Activated effector memory CD4-positive, alpha-beta T cell treated with Interleukin-2 at 50 U/mL for 16 hours (primary cell): ENCODE measurements around the gene PTGR3.

Experiments used
- DNase-seq: peaks from one replicate; pipeline ENCODE4 v3.0.0-alpha.2; 2020

Gene PTGR3

DNA sequence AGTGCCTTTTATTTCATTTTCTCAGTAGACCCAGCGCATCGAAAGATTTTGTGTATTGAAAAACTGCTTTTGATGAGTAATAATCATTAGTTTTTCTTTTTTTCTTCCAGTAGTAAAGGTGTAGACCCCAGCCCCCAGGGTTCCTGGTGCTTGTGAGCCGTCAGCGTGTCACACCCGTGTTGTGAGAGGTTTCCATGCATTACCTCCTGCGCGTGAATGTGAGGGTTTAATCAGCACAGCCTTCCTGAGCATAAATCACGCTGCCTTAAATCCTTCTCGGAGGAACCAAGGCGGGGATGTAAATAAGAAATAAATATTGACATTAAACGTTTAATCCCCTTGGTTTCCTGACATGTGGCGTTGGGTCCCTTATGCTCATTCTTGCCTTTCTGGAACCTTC, 26.0 kb upstream of the PTGR3 start:
- DNase-seq = no peak

DNA sequence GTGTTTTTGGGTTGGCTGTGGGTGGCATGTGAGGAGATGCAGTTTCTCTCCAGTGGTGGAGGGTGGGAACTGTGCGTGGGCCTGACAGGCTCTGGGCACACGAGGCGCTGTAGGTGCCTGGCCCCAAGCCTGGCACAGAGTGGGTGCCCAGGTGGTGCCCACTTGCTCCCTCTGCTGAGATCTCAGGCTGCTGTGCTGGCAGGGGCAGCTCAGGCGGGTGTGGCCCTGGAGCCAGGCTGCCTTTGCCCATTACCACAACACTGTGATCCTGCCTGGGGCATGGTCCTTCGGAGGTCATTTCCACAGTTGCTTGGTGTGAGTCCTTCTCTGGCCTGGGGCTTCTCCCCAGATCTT, 22.1 kb upstream of the PTGR3 start:
- DNase-seq = no peak

DNA sequence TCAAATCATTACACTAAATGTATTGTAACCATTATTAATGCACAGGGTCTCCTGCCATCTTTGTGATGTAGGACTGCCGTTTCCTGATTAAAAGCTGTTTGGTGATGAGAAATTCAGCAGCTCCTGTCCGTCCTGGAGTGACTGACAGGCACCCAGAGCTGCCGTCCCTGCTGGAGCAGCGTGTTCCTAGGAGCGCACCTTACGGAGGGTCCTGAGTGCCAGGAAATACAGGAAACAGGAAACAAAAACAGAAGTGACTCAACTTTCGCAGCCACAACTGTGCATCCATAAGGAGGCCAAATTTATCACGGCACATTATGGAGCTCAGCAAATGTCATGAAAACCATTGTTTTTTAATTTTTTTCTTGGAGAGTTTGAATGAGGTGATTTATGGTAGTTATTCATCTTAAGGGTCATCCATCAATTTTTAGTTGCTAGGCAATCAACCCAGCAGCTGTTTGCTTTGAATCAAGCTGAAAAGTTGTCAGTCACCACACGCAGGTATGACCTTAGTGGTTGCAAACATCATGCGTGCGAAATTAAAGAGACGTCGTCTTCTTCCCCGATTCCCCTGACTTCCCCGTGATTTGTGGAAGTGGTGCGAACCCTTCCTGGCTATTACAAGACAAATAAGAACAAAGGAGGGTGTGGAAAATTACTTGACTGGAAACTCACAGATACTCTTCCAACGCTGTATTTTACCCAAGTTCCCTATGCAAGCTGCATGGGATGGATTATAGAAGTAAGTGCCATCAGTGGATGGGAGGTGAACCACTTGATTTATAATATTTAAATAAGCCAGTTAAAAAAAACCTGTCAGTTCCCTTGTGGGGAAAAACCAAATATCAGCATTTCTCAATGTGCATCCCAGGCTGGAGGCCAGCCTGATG, 21.5 kb upstream of the PTGR3 start:
- DNase-seq = no peak

DNA sequence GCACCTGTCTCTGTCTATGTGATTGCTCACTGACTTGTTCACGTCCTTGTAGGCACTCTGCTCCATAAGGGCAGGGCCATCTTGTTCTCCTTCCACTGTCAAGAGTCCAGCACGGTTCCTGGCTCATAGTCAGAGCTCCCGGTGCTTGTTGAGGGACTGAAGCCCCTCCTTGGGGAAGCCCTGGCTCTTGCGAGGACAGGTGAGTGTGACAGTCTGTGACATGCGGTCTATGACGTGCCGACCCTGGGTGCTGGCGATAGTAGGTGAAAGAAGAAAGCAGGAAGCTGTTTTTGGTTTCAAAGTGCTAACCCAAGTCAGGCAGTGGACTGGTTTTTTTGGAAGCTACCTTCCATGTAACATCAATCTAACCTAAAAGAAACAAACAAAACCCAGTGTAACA, 20.5 kb upstream of the PTGR3 start:
- DNase-seq = no peak

DNA sequence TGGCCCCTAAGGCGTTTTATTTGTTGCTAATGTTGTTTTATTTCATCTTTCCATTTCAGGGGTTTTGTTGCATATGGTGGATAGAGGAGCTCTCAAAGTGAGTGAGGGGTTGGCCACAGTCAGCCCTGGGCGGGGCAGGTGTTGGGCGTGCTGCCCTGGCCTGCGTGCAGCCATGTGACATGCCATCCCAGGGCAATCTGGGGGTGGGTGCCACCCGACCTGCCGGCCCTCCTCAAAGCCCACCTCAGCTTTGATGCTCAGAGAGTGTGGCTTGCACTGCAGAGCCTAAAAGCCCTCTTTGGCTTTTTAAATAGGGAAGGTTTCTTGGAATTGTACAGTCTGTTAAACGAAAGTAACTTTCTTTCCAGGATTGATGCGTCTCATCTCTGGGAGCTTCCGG, 20.0 kb upstream of the PTGR3 start:
- no peak for DNase-seq

DNA sequence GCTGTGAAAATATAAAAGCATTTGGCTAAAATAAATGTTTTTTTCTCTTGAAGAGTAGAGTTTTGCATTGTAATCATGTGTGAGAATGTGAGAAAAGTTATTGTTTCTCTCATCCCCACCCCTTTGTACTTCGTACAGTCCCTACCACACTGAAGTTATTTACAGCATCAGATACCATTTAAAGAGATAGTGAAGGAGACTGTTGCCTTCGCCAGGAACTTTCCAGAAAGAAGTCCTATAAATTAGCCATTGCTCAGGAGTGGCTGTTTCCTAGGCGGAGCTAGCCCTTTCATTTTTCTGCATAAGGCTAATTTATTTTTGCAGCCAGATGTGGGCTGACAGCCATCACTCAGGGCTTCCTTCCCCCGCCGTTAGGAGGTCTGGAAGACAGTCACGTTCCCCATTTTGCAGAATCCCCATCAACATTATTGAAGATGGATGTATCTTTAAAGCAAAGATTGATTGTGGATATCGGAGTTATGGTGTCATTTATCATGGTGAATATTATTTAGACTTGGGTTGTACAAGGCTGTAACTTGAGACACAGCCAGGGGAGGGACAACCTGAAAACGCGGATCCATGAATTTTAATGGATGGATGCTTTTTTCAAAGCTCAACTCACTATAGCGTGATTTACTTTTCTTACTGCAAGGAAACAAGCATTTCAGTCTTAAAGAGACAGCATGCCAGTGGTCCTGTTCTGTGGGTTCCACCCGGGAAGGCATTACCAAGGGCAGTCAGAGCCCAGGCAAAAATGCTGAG, 18.8 kb upstream of the PTGR3 start:
- DNase-seq = no peak

DNA sequence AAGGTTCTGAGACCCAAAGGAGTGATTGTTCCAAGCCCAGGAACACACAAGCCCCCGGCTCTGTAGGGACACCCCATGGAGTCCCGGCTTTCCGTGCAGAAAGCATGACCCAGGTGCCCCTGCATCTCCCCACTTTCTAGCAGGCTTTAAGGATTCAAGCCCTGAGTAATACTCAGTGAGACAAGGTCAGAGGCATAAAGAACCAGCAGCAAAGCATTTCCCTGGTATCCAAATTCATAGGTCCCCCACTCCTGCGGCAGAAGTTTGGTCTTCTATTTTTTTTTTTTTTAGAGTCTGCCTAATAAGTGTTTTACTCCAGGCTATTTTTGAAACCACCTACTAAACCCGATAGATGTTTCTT, 18.0 kb upstream of the PTGR3 start:
- DNase-seq = no peak

DNA sequence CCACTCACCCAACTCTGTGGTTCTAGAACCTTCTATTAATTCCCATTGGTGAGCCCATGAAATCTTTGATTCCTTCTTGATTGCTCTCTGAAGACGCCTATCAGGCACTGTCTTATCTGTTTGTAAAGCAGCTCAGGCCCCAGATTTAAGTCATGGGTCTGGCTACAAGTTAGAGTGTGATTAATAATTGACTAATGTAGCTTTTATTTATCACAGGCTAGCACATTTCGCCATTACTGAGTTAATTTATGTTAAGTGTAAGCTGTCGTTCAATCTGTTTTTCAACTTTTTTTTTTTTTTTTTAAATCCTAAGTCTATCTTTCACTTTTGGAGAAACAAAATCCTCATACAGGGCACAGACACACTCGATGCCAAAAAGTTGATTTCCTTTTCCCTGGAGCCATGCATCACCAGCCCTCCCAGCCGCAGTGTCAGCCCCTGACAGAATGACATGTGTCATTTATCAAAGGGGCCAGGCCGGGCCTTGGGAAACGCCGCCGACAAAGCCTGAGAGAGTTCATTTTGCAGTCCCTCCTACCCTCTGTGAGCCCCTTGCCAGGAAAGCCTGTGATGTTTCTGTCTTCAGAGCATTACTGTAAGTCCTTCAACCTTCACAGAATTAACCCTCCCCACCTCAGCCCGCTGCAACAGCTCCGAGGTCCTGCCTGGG, 17.5 kb upstream of the PTGR3 start:
- DNase-seq = no peak

DNA sequence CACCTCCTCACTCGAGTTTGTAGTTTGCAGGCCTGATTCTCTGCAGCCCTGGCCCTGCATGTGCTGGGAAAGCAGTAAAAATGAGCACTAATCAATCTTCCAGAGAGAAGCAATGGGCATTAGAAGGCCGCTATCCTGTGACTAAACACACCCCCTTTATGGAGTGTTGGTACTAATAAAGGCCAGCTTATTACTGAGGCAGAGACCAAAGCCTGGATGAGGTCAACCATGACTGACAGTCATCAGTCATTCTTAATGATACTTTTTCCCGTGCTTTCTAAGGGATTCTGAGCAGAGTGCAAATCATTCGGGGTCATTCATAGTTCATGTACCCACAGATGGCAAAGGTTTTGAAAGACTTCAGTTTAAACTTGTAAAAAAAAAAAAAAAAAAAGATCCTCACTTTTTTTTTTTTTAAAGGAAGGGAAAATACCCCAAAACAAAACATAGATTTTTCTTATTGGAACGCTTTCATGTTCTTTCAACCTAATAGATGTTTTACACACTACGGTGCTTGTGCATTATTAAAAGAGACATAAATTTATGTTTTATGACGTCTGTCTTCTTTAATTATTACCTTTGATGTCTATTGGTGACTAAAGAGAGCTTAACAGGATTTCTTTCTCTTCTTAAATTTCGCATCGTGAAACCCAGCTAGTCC, 14.9 kb upstream of the PTGR3 start:
- DNase-seq = no peak

DNA sequence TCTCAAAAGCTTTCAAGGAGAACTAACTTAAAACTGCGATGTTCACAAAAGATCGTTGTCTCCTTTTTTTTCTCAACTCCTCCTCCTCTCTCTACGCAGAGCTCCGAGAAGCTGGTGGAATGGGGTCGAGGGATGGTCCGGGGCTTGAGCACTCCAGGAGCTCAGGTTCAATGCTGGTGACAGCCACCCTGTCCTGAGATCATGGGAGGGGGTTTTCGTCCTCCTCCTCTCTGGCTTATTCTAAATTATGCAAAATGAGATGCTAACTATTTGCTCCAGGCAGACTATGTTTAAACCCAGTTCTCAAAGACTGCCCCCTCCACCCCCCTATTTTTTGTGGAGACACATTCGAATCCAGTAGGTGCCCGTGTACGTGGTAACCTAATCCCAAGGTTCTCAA, 13.5 kb upstream of the PTGR3 start:
- no peak for DNase-seq

DNA sequence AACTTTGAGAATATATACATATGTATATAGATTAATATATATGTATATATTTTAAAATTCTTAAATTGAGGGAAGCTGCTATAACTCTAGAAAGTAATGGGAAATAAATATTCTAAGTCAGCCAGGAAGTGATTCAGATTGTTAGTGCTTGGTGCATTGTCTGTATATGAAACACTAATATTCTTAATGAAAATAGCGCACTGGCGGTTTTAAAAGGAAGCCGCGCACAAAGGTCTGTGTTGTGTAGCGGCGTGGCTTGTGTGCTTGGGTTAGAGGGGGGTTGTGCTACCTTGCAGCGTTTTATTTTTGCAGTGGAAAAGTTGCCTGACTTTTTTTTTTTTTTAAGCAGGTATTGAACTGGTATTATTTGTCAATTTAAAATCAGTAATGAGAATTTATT, 13.0 kb upstream of the PTGR3 start:
- no peak for DNase-seq

DNA sequence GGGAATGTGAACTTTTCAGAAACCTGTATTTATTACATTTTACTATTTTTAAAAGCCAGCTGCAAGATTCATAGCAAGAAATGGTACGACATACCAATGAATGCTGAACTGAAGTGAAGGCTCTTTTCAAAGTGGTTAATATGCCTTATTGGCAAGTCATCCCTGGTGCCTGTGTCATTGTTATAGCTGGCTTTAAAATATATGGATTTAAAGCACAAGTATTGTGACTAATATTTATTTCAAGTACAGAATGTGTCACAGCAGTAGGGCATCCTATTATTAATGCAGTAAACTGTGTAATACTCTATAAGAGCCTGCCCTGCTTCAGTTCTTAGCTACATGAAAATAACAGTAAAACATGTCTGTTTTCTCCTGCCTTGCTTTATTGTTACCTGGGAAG, 12.5 kb upstream of the PTGR3 start:
- DNase-seq = no peak

DNA sequence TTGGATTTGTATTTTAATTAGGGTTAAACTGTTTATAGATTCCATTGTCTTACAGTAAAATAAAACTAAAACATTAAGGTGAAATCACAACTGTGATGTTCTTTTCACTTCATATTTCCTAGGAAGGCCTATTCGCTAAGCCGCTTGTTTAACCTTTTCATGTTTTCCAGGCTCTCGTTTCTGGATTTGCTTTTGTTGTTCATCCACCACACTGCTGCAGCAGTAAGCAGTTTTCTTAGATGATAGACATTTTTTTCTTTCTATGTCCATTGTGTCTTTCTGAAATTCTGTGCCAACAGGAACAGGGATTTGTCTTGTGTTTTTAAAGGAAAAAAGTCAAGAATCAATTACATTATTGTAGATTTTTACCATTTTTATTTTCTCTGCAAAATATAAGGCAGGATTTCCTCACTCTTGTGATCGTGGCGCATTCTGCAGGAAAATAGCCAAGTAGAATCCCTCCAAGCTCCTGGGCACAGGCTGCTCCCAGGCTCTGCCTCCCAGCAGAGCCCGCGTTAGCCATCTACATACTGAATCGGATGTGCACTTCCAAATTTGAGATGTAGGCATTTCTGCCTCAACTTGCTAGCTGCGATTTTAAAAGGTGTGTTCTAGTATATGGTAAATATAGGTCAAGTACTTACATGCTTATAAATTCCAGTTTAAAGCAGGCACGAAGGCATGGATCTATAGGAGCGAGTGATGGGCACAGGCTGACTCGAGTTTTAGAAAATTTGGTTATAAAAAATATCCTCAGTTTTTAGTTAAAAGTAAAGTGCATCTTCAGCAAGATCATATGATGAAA, 11.8 kb upstream of the PTGR3 start:
- no peak for DNase-seq

DNA sequence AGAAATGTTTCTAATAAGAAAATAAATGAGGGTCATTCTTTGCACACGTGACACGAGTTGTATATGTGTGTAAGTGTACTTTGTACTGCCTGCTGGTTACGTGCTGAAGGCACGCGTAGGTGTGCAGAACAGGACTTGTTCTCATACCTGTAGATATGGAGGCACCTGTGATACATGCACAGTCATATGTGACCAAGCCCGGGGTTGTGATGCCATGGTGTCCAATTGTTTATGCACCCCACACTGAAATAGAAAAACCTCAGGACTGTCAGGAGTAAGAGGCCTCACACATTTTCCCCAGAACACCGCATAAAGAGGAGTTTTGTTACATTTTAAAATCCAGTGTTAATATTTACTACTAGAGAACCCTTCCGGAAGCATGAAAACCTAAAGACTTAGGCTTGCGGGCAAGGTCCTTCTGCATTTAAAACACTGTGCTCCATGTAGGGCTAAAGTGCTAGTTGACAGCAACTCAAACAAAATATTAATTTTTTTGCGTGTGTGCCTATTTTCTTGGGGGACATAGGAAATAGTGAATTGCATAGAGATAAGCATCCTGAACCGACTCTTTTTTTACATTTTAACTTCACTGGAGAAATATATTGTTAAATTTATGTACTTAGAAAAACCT, 10.9 kb upstream of the PTGR3 start:
- no peak for DNase-seq

DNA sequence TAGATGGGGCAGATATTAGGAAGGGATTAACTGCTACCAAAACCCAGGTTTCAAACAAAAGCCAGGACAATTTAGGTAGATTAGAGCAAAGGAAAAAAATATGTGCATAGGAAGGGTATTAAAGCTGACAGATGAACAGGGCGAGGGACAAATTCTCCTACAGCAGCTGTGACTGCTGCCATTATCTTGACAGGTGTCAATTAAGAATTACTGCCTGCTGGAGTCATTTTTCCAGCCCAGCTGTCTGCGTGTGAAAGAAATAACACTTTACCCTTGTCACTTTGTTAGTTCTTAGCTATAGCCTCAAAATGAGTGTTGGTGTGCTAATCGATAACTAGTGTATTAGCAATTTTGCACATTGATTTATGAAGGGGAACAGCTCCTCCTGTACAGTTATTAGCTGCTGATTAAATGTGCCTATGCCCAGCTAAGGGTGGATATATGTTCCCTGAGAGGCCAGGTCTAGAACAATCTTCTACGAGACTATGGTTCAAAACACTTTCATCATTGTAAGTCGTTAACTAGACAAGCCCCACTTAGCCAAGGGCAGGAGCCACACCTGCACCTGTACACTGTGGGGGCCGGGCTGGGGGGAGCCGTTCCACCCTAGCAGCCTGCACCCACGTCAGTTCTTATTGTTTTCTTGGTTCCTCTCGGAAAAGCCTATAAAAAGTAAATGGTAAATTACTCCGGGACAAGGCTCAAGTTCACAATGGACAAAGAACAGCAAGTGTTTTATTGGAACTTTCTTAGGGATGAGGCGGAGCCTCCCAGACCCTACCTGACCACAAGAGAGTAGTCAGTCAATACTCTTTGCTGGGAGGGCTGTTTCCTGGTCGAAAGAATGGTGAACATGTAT, 9.4 kb upstream of the PTGR3 start:
- no peak for DNase-seq

DNA sequence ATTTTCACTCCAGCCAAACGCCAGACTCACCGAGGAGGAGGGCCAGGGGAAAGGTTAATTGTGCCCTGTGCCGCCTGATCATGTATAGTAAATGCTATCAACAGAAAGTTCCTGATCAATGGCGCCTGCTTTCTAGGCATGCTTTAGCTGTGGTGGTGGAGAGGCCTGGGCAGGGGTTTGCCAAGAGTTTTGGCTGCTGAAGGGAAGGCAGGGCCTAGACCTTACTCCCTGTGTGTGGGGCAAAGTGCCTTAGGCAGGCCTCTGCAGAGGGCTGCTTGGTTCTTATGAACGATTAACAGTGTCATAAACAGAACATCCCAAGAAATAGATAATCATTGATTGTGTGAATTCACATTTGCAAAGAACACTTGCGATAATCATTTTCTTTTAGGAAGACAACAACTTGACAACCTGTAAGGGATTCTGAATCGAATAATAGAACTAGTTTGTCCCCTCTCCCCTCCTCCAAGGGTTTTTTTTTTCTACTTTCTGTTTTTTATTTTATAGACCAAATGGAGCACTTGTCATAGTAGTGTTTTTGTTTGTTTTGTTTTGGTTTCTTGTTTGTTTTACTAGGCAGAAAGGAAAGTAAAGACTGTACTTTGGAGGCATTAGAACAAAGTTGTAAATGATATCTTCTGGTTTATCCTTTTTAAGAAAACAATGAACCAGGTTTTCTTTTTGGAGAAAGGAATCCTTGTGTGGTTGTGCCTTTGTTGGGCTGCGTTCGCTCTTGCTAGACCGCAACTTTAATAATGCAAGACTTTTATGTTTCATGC, 8.2 kb upstream of the PTGR3 start:
- no peak for DNase-seq

DNA sequence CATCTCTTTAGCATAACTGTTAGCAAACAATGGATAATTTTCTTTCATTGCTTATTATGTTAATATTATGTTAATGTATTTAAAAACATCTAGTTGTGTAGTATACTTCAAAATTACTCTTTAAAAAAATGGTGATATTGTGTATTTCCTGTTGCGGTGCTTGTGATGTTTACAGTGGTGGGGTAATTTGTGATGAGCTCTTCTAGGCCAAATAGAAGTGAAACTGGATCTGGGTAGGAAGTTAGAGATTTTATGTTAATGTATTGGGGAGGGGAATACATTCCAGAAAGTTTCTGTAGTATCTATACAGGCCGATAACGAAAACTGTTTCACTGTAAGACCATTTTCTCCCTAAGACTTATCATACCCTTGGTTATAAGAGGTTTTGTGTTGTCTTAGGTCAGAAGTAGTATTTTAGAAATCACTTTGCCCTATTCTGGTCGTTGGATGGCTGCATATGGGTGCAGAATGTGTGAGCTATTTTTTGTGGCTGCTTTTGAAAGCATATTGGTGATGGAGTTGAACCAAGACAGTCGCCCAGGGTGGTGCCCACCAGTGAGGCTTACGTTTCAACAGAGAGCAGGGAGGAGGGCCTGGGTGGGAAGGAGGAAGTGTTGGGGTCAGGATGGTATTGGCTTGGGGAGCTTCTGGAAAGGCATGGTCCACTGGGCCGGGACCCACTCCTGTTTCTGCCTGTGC, 7.4 kb upstream of the PTGR3 start:
- no peak for DNase-seq

DNA sequence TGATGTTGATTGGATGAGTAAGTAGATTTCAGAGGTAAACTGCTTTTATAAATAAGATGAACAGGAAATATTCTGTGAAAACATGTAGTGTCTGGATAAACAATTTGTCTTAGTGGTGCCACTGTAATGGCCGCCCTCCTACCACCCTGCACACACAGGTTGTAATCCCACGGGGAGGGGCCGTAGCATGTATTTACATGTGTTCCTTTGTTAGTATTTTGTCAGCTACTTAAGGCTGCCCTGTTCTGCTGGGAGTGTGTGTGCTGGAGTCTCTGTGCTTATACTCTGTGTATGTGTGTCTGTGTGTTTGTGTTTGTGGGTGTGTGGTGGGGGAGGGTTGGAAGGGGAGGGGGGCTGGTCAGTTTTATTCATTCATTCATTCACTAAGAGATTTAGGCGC, 6.7 kb upstream of the PTGR3 start:
- no peak for DNase-seq

DNA sequence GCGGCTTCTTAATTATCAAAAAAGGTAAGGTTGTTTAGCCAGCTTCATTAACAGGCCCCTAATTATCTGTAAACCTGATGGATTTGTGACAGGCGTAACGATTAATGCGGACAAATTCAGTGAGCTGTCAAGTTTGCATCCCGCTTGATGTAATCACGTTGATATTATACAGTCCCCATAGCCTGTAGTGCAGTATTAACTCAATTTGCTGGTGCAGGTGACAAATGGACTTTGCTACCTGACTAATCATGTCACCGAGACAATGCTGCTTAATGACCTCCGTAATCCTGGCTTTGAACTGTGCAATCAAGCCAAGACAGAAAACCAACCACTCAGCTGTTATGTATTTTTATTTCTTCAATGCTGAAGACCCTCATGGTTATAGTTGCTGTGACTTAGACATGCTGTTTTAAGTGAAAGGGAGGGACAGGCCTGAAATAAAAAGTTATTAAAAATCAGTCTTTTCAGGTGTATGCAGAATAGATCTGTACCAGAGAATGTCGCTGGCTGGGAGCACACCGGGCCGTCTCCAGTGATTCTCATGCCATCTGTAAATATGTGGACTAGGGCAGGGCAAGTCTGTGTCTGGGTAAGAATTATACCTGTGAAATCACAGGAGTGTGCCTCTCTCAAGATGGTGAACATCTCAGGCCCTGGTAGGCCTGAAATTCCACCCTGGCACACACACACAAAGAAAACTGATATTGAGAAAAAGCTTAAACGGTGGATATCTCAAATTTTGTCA, 6.0 kb upstream of the PTGR3 start:
- DNase-seq = no peak
